Nephron (organoid): Measurements from ENCODE around the gene GLCCI1.
A peak's percentile ranks its signal among the peaks of the same experiment; 100 is the strongest.

Source experiments
- H3K27ac Mint-ChIP-seq, 3 experiments: 2 replicates each; pipeline ENCODE4 v1.8.0; 2020; ENCODE audit warnings: mixed read lengths in 3 of 3, mild to moderate bottlenecking in 2 of 3, moderate library complexity in 1 of 3
- H3K27me3 Mint-ChIP-seq: 2 replicates; pipeline ENCODE4 v1.8.0; 2021; ENCODE audit warnings: low read depth, mild to moderate bottlenecking, moderate library complexity, mixed read lengths
- H3K36me3 Mint-ChIP-seq: 2 replicates; pipeline ENCODE4 v1.8.0; 2020; ENCODE audit warnings: low read depth, mixed read lengths
- H3K4me1 Mint-ChIP-seq: 2 replicates; pipeline ENCODE4 v1.8.0; 2020; ENCODE audit warnings: mixed read lengths
- H3K4me3 Mint-ChIP-seq, 3 experiments: 2 replicates each; pipeline ENCODE4 v1.8.0; 2020; ENCODE audit warnings: mild to moderate bottlenecking in 3 of 3, mixed read lengths in 3 of 3, moderate library complexity in 2 of 3
- H3K9me3 Mint-ChIP-seq: 2 replicates; pipeline ENCODE4 v1.8.0; 2020; ENCODE audit warnings: mixed read lengths
- CTCF ChIP-seq, 3 experiments: fragments of 200-600 bp; sonication (generic); IDR thresholded peaks; one replicate each; pipeline ENCODE4 v1.5.0; 2021; ENCODE audit warnings: antibody characterized with exemption in 3 of 3; ENCODE audit not compliant: unreplicated experiment in 3 of 3

The GLCCI1 gene

GRCh38 chr7:8035192-8035591, 66.6 kb downstream of the GLCCI1 start:
- Mint-ChIP-seq H3K4me1 (no peaks in the 10 kb centered on the region), H3K27me3 (no peaks in the 10 kb centered on the region), H3K4me3 (no peak overlapping the region), H3K27ac (no peak overlapping the region), H3K9me3 (peaks cover 19% of the 10 kb centered on the region), H3K36me3 (peaks cover 64% of the 10 kb centered on the region)
- no peak for TF ChIP-seq CTCF (IDR thresholded peaks at IDR 0.05; ENCODE audit: unreplicated experiment in 3 of 3)

- H3K4me3 Mint-ChIP-seq: no peak overlapping the region
- no peaks in the 10 kb centered on the region for H3K4me1 Mint-ChIP-seq
- peak in 1 of 3 experiments; percentile 32 for TF ChIP-seq CTCF (IDR thresholded peaks at IDR 0.05; ENCODE audit: unreplicated experiment in 3 of 3)
- peaks cover 61% of the 10 kb centered on the region for H3K36me3 Mint-ChIP-seq
- H3K9me3 Mint-ChIP-seq: peaks cover 14% of the 10 kb centered on the region
- H3K27me3 Mint-ChIP-seq: no peaks in the 10 kb centered on the region
- no peak overlapping the region for H3K27ac Mint-ChIP-seq
Measured at GRCh38 chr7:8035647-8036518, 67.3 kb downstream of the GLCCI1 start.

- Mint-ChIP-seq H3K4me3 (no peak overlapping the region), H3K27ac (no peak overlapping the region), H3K4me1 (no peaks in the 10 kb centered on the region), H3K9me3 (peaks cover 9% of the 10 kb centered on the region), H3K27me3 (no peaks in the 10 kb centered on the region), H3K36me3 (peaks cover 63% of the 10 kb centered on the region)
- TF ChIP-seq CTCF (IDR thresholded peaks at IDR 0.05; ENCODE audit: unreplicated experiment in 3 of 3): no peak
Measured at GRCh38 chr7:8037151-8037550, 68.6 kb downstream of the GLCCI1 start.

- no peaks in the 10 kb centered on the region for H3K27me3 Mint-ChIP-seq
- TF ChIP-seq CTCF (IDR thresholded peaks at IDR 0.05; ENCODE audit: unreplicated experiment in 3 of 3): no peak
- peaks cover 9% of the 10 kb centered on the region for H3K9me3 Mint-ChIP-seq
- no peak overlapping the region for H3K4me3 Mint-ChIP-seq
- peaks cover 55% of the 10 kb centered on the region for H3K36me3 Mint-ChIP-seq
- no peaks in the 10 kb centered on the region for H3K4me1 Mint-ChIP-seq
- no peak overlapping the region for H3K27ac Mint-ChIP-seq
Measured at GRCh38 chr7:8040768-8041369, 72.3 kb downstream of the GLCCI1 start.

- no peak overlapping the region for H3K4me3 Mint-ChIP-seq
- peaks cover 43% of the 10 kb centered on the region for H3K36me3 Mint-ChIP-seq
- no peak for TF ChIP-seq CTCF (IDR thresholded peaks at IDR 0.05; ENCODE audit: unreplicated experiment in 3 of 3)
- no peaks in the 10 kb centered on the region for H3K9me3 Mint-ChIP-seq
- H3K27me3 Mint-ChIP-seq: no peaks in the 10 kb centered on the region
- H3K4me1 Mint-ChIP-seq: no peaks in the 10 kb centered on the region
- no peak overlapping the region for H3K27ac Mint-ChIP-seq
Measured at GRCh38 chr7:8042796-8043535, 74.4 kb downstream of the GLCCI1 start.
